ENCODE results near the gene HOXA5.

- TF ChIP-seq CBX3 (IDR thresholded peaks at IDR 0.05; ENCODE audit: low read depth) (no peak), SIN3A (IDR thresholded peaks at IDR 0.05; ENCODE audit: low read depth) (no peak), RAD21 (IDR thresholded peaks at IDR 0.05; ENCODE audit: low read depth) (no peak), POLR2AphosphoS5 (IDR thresholded peaks at IDR 0.05; ENCODE audit: low read depth, low read length) (no peak), EZH2 (IDR thresholded peaks at IDR 0.05) (no peak), REST (IDR thresholded peaks at IDR 0.05; ENCODE audit: low read depth) (no peak), POLR2A (IDR thresholded peaks at IDR 0.05; ENCODE audit: borderline replicate concordance, extremely low read depth, insufficient read depth, insufficient read length) (no peak)
- TF ChIP-seq, protein P1, sequence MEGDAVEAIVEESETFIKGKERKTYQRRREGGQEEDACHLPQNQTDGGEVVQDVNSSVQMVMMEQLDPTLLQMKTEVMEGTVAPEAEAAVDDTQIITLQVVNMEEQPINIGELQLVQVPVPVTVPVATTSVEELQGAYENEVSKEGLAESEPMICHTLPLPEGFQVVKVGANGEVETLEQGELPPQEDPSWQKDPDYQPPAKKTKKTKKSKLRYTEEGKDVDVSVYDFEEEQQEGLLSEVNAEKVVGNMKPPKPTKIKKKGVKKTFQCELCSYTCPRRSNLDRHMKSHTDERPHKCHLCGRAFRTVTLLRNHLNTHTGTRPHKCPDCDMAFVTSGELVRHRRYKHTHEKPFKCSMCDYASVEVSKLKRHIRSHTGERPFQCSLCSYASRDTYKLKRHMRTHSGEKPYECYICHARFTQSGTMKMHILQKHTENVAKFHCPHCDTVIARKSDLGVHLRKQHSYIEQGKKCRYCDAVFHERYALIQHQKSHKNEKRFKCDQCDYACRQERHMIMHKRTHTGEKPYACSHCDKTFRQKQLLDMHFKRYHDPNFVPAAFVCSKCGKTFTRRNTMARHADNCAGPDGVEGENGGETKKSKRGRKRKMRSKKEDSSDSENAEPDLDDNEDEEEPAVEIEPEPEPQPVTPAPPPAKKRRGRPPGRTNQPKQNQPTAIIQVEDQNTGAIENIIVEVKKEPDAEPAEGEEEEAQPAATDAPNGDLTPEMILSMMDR (IDR thresholded peaks at IDR 0.05 in 2 of 3, conservative IDR thresholded peaks at IDR 0.05 in 1 of 3; ENCODE audit: borderline replicate concordance in 1 of 3, insufficient read depth in 1 of 3, low read depth in 2 of 3, low read length in 2 of 3): no peak
Measured at GRCh38 chr7:27134392-27134791, 9.1 kb downstream of the HOXA5 start.
